Endodermal cell (in vitro differentiated cells): Measurements from ENCODE around the gene CPNE5. TPM values are rescaled to one million over a fixed set of nuclear protein-coding genes. Genes with fewer than 3 reads are reported as not detected.

Source experiments
- DNase-seq: peaks from one replicate; pipeline ENCODE4 v3.0.0-alpha.2; 2017
- H3K27ac ChIP-seq: 2 replicates; pipeline ENCODE4 v1.5.1; 2013; ENCODE audit warnings: mild to moderate bottlenecking, low read depth, low read length, moderate library complexity
- H3K27me3 ChIP-seq: 2 replicates; pipeline ENCODE4 v1.6.1; 2013; ENCODE audit warnings: mild to moderate bottlenecking, low read length, moderate library complexity; ENCODE audit not compliant: insufficient read depth, control insufficient read depth, poor library complexity, severe bottlenecking
- H3K36me3 ChIP-seq: 2 replicates; pipeline ENCODE4 v1.7.0; 2013; ENCODE audit warnings: mild to moderate bottlenecking, low read length, moderate library complexity; ENCODE audit not compliant: control insufficient read depth, insufficient read depth
- H3K4me1 ChIP-seq: one replicate; pipeline ENCODE4 v1.7.0; 2013; ENCODE audit warnings: low read length; ENCODE audit not compliant: control insufficient read depth, insufficient read depth
- H3K4me3 ChIP-seq: 2 replicates; pipeline ENCODE4 v1.5.1; 2013; ENCODE audit warnings: mild to moderate bottlenecking, low read length, moderate library complexity
- H3K9ac ChIP-seq: 2 replicates; pipeline ENCODE4 v1.6.1; 2013; ENCODE audit warnings: mild to moderate bottlenecking, low read length, moderate library complexity; ENCODE audit not compliant: poor library complexity, severe bottlenecking; ENCODE audit errors: extremely low read depth
- H3K9me3 ChIP-seq: 2 replicates; pipeline ENCODE4 v1.6.1; 2013; ENCODE audit warnings: mild to moderate bottlenecking, low read length, moderate library complexity; ENCODE audit not compliant: control insufficient read depth
- H3K27ac Mint-ChIP-seq: 2 replicates; pipeline ENCODE4 v1.8.0; 2020; ENCODE audit warnings: mixed read lengths
- H3K27me3 Mint-ChIP-seq: 2 replicates; pipeline ENCODE4 v1.8.0; 2021; ENCODE audit warnings: mild to moderate bottlenecking, mixed read lengths; ENCODE audit not compliant: insufficient read depth
- H3K36me3 Mint-ChIP-seq: 2 replicates; pipeline ENCODE4 v1.8.0; 2020; ENCODE audit warnings: low read depth, mixed read lengths
- H3K4me1 Mint-ChIP-seq: 2 replicates; pipeline ENCODE4 v1.8.0; 2020; ENCODE audit warnings: mixed read lengths
- H3K4me3 Mint-ChIP-seq: 2 replicates; pipeline ENCODE4 v1.8.0; 2020; ENCODE audit warnings: mild to moderate bottlenecking, moderate library complexity, mixed read lengths
- H3K9me3 Mint-ChIP-seq: 2 replicates; pipeline ENCODE4 v1.8.0; 2020; ENCODE audit warnings: mild to moderate bottlenecking, mixed read lengths
- CTCF ChIP-seq: fragments of 200-600 bp; sonication (generic); conservative IDR thresholded peaks from 2 replicates; pipeline ENCODE4 v1.5.0; 2021; ENCODE audit warnings: antibody characterized with exemption, mild to moderate bottlenecking
- WGBS, 2 experiments: methylation state at CpG; one replicate each; pipeline versions ENCODE4 v1.1.5 to v1.1.7; 2013; ENCODE audit warnings: missing lambda C conversion rate in 2 of 2, mixed read lengths in 1 of 2; ENCODE audit not compliant: insufficient coverage in 1 of 2, insufficient read length in 1 of 2; 5-methylcytosine and 5-hydroxymethylcytosine counted together
- total RNA-seq, 2 donors: library from RNA; stranded (reverse); fragmentation: NEBNext Ultra II Directional in 1 of 2; extraction: Animal tissue kit (Norgen Biotek cat#: 25700) in 1 of 2; gene quantifications; 2 replicates in 1 of 2; 3 replicates in 1 of 2; pipeline ENCODE4 v1.2.1, GENCODE V29; 2021

CPNE5 gene
- total RNA-seq, 2 donors from 2014 or later: 0.26 to 0.42 TPM

GRCh38 chr6:36804563-36804962 lies 34.7 kb downstream of the CPNE5 start:
- Mint-ChIP-seq H3K36me3 (no peaks in the 10 kb centered on the region), H3K27me3 (peaks cover 2% of the 10 kb centered on the region), H3K27ac (no peak overlapping the region), H3K4me1 (peaks cover 32% of the 10 kb centered on the region), H3K9me3 (no peaks in the 10 kb centered on the region), H3K4me3 (no peak overlapping the region)
- no peaks in the 10 kb centered on the region for H3K9me3 ChIP-seq
- WGBS, 2 experiments: 66 to 86% methylated on average over 2 to 3 of the region's 3 CpGs
- H3K27ac ChIP-seq: peak overlapping the region; percentile 7
- DNase-seq: no peak
- no peak overlapping the region for H3K4me3 ChIP-seq
- no peaks in the 10 kb centered on the region for H3K4me1 ChIP-seq
- no peaks in the 10 kb centered on the region for H3K36me3 ChIP-seq
- H3K9ac ChIP-seq: no peak overlapping the region
- H3K27me3 ChIP-seq: no peaks in the 10 kb centered on the region
- no peak for TF ChIP-seq CTCF

DNA sequence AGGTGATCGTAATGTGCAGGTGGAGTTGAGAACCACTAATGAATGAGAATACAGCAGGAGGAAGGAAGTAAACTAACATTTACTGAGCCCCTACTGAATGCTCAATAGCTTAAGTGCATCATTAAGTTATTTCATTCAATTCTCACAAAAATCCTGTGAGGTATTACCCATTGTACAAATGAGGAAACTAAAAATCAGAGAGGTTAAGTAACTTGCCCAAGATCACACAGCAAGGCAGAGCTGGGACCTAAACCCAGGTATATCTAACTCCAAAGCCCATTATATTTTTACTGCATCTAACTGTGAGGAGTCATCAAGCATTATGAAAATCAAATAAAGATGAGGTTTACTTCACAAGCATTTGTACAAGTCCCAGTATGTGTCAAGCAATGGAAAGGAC lies 35.3 kb downstream of the CPNE5 start:
- DNase-seq: no peak
- Mint-ChIP-seq H3K27ac (no peak overlapping the region), H3K27me3 (peaks cover 2% of the 10 kb centered on the region), H3K4me3 (no peak overlapping the region), H3K4me1 (peaks cover 29% of the 10 kb centered on the region), H3K9me3 (no peaks in the 10 kb centered on the region), H3K36me3 (no peaks in the 10 kb centered on the region)
- Histone ChIP-seq H3K9me3 (no peaks in the 10 kb centered on the region), H3K27me3 (no peaks in the 10 kb centered on the region), H3K4me3 (no peak overlapping the region), H3K9ac (no peak overlapping the region), H3K36me3 (no peaks in the 10 kb centered on the region), H3K27ac (no peak overlapping the region), H3K4me1 (no peaks in the 10 kb centered on the region)
- WGBS, 2 experiments: 89 to 100% methylated on average over 1 of the region's 1 CpG
- no peak for TF ChIP-seq CTCF

GRCh38 chr6:36803482-36803881 lies 35.8 kb downstream of the CPNE5 start:
- no peaks in the 10 kb centered on the region for H3K9me3 ChIP-seq
- WGBS, 2 experiments: 97 to 100% methylated on average over 4 to 5 of the region's 6 CpGs
- no peak for DNase-seq
- no peak overlapping the region for H3K4me3 ChIP-seq
- Mint-ChIP-seq H3K27me3 (peaks cover 2% of the 10 kb centered on the region), H3K9me3 (no peaks in the 10 kb centered on the region), H3K27ac (no peak overlapping the region), H3K4me1 (peaks cover 26% of the 10 kb centered on the region), H3K36me3 (no peaks in the 10 kb centered on the region), H3K4me3 (no peak overlapping the region)
- no peaks in the 10 kb centered on the region for H3K27me3 ChIP-seq
- no peak for TF ChIP-seq CTCF
- H3K9ac ChIP-seq: no peak overlapping the region
- H3K4me1 ChIP-seq: no peaks in the 10 kb centered on the region
- no peaks in the 10 kb centered on the region for H3K36me3 ChIP-seq
- no peak overlapping the region for H3K27ac ChIP-seq
